ENCODE results near the gene ARF6.
"Not testable (repeated sequence)": the region's sequence is repeated elsewhere in the genome, so short reads cannot be mapped to it uniquely, and the experiment has no call there.

The ARF6 gene

GRCh38 chr14:49892636-49893308, at the start of gene ARF6:
TSS of gene ARF6 (plus strand) at chr14:49893082. CDS start at chr14:49893737, 655 bp downstream.
- DNase-seq: peak; percentile 100

- peak; percentile 9 for DNase-seq
Observed at GRCh38 chr14:49849213-49849847, 43.6 kb upstream of the ARF6 start.

- peak; percentile 35 for DNase-seq
Observed at GRCh38 chr14:49851813-49852212, 41.1 kb upstream of the ARF6 start.

- DNase-seq: peak; percentile 95
Observed at GRCh38 chr14:49852301-49853157, 40.4 kb upstream of the ARF6 start, which contains the start of gene NEMF. TSS of gene NEMF (minus strand) at chr14:49852788. CDS start at chr14:49852753, 35 bp downstream.

- no peak for DNase-seq
Observed at GRCh38 chr14:49853158-49853477, 39.8 kb upstream of the ARF6 start.

GRCh38 chr14:49853572-49854375, 39.1 kb upstream of the ARF6 start:
- peak; percentile 80 for DNase-seq

- peak; percentile 43 for DNase-seq
Observed at GRCh38 chr14:49857427-49858003, 35.4 kb upstream of the ARF6 start.

- peak; percentile 8 for DNase-seq
Observed at GRCh38 chr14:49858383-49858782, 34.5 kb upstream of the ARF6 start.

GRCh38 chr14:49860988-49861698, 31.7 kb upstream of the ARF6 start:
- no peak for DNase-seq

GRCh38 chr14:49861699-49862088, 31.2 kb upstream of the ARF6 start:
- DNase-seq: peak; percentile 64

GRCh38 chr14:49862089-49862673, 30.7 kb upstream of the ARF6 start:
- peak; percentile 85 for DNase-seq

GRCh38 chr14:49863487-49864281, 29.2 kb upstream of the ARF6 start:
- DNase-seq: peak; percentile 33

GRCh38 chr14:49865431-49865859, 27.4 kb upstream of the ARF6 start:
- peak; percentile 85 for DNase-seq

- peak; percentile 98 for DNase-seq
Observed at GRCh38 chr14:49867831-49868719, 24.8 kb upstream of the ARF6 start.

GRCh38 chr14:49868720-49869114, 24.2 kb upstream of the ARF6 start:
- peak; percentile 15 for DNase-seq

GRCh38 chr14:49870908-49871307, 22.0 kb upstream of the ARF6 start:
- no peak for DNase-seq

GRCh38 chr14:49873548-49873947, 19.3 kb upstream of the ARF6 start:
- DNase-seq: not testable (repeated sequence)

GRCh38 chr14:49875640-49876198, 17.2 kb upstream of the ARF6 start:
- DNase-seq: no peak

GRCh38 chr14:49876563-49877127, 16.2 kb upstream of the ARF6 start:
- DNase-seq: no peak

All from suppressor macrophage treated with lipopolysaccharide for 4 hours (primary cell).